GM10266 (cell line): Measurements from ENCODE around the gene NTSR1.

Source experiments
- DNase-seq: peaks from one replicate; pipeline ENCODE4 v3.0.0; 2012; ENCODE audit errors: extremely low spot score
- CTCF ChIP-seq: IDR thresholded peaks from 2 replicates; pipeline ENCODE4 v1.5.1; 2012; ENCODE audit warnings: mild to moderate bottlenecking, low read depth; ENCODE audit not compliant: control insufficient read depth, insufficient read depth; ENCODE audit errors: missing control alignments

The NTSR1 gene

GRCh38 chr20:62807444-62808210, 99.0 kb downstream of the NTSR1 start:
- DNase-seq: no peak
- no peak for TF ChIP-seq CTCF

GRCh38 chr20:62808211-62808865, 99.7 kb downstream of the NTSR1 start:
- DNase-seq: peak; percentile 85
- TF ChIP-seq CTCF: peak; percentile 82

GRCh38 chr20:62809530-62810428, 101.1 kb downstream of the NTSR1 start:
- DNase-seq: no peak
- TF ChIP-seq CTCF: no peak

- no peak for DNase-seq
- no peak for TF ChIP-seq CTCF
Measured at GRCh38 chr20:62811320-62811719, 102.7 kb downstream of the NTSR1 start.

GRCh38 chr20:62811720-62812119, 103.1 kb downstream of the NTSR1 start:
- no peak for TF ChIP-seq CTCF

More at GRCh38 chr20:62811720-62812119, 103.1 kb downstream of the NTSR1 start:
- DNase-seq: no peak
